DND-41 (cell line): Measurements from ENCODE around the gene IL17REL.
"Not testable (repeated sequence)": the region's sequence is repeated elsewhere in the genome, so short reads cannot be mapped to it uniquely, and the experiment has no call there.

ENCODE experiments used
- EZH2 ChIP-seq: IDR thresholded peaks from 3 replicates; pipeline ENCODE4 v1.6.1; 2012; ENCODE audit warnings: borderline replicate concordance, low read depth, mild to moderate bottlenecking, moderate library complexity, low read length, inconsistent platforms; ENCODE audit not compliant: severe bottlenecking
- TF ChIP-seq, protein P1 (sequence below): IDR thresholded peaks from 2 replicates; pipeline ENCODE4 v1.5.1; 2012; ENCODE audit warnings: borderline replicate concordance, low read length, moderate library complexity, mild to moderate bottlenecking; ENCODE audit not compliant: poor library complexity, severe bottlenecking; ENCODE audit errors: extremely low read depth

DNA sequence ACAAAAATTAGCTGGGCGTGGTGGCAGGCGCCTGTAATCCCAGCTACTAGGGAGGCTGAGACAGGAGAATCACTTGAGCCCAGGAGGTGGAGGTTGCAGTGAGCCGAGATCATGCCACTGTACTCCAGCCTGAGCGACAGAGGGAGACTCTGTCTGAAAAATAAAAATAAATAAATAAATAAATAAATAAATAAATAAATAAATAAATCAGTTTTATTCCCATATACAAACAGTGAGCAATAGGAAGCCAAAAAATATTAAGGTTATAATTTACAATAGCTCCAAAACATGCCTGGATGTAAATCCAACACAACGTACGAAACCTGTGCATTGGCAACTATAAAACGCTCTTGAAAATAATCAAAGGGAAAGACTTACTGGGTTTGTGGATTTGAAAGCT lies 30.8 kb downstream of the IL17REL start:
- TF ChIP-seq, protein P1, sequence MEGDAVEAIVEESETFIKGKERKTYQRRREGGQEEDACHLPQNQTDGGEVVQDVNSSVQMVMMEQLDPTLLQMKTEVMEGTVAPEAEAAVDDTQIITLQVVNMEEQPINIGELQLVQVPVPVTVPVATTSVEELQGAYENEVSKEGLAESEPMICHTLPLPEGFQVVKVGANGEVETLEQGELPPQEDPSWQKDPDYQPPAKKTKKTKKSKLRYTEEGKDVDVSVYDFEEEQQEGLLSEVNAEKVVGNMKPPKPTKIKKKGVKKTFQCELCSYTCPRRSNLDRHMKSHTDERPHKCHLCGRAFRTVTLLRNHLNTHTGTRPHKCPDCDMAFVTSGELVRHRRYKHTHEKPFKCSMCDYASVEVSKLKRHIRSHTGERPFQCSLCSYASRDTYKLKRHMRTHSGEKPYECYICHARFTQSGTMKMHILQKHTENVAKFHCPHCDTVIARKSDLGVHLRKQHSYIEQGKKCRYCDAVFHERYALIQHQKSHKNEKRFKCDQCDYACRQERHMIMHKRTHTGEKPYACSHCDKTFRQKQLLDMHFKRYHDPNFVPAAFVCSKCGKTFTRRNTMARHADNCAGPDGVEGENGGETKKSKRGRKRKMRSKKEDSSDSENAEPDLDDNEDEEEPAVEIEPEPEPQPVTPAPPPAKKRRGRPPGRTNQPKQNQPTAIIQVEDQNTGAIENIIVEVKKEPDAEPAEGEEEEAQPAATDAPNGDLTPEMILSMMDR = not testable (repeated sequence)
- not testable (repeated sequence) for TF ChIP-seq EZH2
